Lower leg skin (tissue), 3 donors: ENCODE data around the gene KMT2C.
"Not testable (repeated sequence)": the region's sequence is repeated elsewhere in the genome, so short reads cannot be mapped to it uniquely, and the experiment has no call there.

Experiments
- POLR2A ChIP-seq, 2 donors: fragments of 450-650 bp; IDR thresholded peaks; one replicate each; pipeline ENCODE4 v1.6.1; 2016 to 2017; ENCODE audit warnings: antibody characterized with exemption in 2 of 2, mild to moderate bottlenecking in 1 of 2, moderate library complexity in 1 of 2
- TF ChIP-seq, protein P1 (sequence below), 3 donors: fragments of 450-650 bp; IDR thresholded peaks; one replicate each; pipeline ENCODE4 v1.5.1; 2016; ENCODE audit warnings: antibody characterized with exemption in 3 of 3, mild to moderate bottlenecking in 3 of 3, moderate library complexity in 2 of 3

DNA sequence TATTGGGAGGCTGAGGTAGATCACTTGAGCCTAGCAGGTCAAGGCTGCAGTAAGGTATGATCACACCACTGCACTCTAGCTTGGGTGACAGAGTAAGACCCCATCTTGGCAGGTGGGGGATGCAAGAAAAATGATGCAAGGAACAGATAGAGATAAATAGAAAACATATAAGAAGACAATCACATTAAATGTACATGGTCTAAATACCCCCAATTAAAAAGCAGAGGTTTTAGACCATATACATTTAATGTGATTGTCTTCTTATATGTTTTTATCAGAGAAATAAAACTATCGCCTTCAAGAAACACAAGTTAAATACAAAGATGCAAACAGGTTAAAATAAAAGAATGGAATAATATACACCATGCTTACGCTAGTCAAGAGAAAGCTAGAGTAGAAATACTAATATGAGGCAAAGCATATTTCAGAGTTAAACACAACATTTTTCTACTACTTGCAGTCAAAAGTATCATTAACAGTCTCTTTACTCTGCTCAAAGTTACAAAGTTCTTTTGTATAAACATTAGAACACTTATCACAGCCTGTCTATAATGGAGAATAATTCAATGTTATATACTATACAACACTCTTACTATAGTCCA, 136.2 kb downstream of the KMT2C start:
- TF ChIP-seq POLR2A (IDR thresholded peaks at IDR 0.05) = not testable (repeated sequence)
- TF ChIP-seq, protein P1, sequence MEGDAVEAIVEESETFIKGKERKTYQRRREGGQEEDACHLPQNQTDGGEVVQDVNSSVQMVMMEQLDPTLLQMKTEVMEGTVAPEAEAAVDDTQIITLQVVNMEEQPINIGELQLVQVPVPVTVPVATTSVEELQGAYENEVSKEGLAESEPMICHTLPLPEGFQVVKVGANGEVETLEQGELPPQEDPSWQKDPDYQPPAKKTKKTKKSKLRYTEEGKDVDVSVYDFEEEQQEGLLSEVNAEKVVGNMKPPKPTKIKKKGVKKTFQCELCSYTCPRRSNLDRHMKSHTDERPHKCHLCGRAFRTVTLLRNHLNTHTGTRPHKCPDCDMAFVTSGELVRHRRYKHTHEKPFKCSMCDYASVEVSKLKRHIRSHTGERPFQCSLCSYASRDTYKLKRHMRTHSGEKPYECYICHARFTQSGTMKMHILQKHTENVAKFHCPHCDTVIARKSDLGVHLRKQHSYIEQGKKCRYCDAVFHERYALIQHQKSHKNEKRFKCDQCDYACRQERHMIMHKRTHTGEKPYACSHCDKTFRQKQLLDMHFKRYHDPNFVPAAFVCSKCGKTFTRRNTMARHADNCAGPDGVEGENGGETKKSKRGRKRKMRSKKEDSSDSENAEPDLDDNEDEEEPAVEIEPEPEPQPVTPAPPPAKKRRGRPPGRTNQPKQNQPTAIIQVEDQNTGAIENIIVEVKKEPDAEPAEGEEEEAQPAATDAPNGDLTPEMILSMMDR (IDR thresholded peaks at IDR 0.05) = not testable (repeated sequence)
